Thoracic aorta (tissue), 2 donors: ENCODE measurements around the gene RNF149. TPM values are rescaled to one million over a fixed set of nuclear protein-coding genes. Genes with fewer than 3 reads are reported as not detected.

ENCODE experiments used
- ATAC-seq: fragments of 150-250 bp; one replicate; pipeline ENCODE4 v1.8.0; 2017; ENCODE audit warnings: low read depth; ENCODE audit not compliant: insufficient number of reproducible peaks, low FRiP score
- DNase-seq: peaks from one replicate; pipeline ENCODE4 v3.0.0-alpha.2; 2020; ENCODE audit warnings: low spot score
- H3K27ac ChIP-seq, 2 donors: fragments of 200-600 bp; sonication (generic); 1 replicate in 1 of 2; 2 replicates in 1 of 2; pipeline ENCODE4 v1.5.1; 2016; ENCODE audit warnings: mild to moderate bottlenecking in 2 of 2, moderate library complexity in 2 of 2
- H3K27me3 ChIP-seq: fragments of 200-600 bp; sonication (generic); replicated peaks from 2 replicates; pipeline ENCODE4 v1.6.0; 2016; ENCODE audit warnings: mild to moderate bottlenecking; ENCODE audit not compliant: insufficient read depth
- H3K36me3 ChIP-seq: fragments of 200-600 bp; sonication (generic); one replicate; pipeline ENCODE4 v1.5.1; 2016
- H3K4me1 ChIP-seq, 2 donors: fragments of 200-600 bp; sonication (generic); 1 replicate in 1 of 2; 2 replicates in 1 of 2; pipeline versions ENCODE4 v1.5.1 to v1.6.0; 2016; ENCODE audit warnings: low read depth in 2 of 2, mild to moderate bottlenecking in 1 of 2; ENCODE audit not compliant: control insufficient read depth in 1 of 2
- H3K4me3 ChIP-seq: fragments of 200-600 bp; sonication (generic); 2 replicates; pipeline ENCODE4 v1.5.1; 2016; ENCODE audit warnings: mild to moderate bottlenecking
- H3K9me3 ChIP-seq: fragments of 200-600 bp; sonication (generic); 2 replicates; pipeline ENCODE4 v1.5.1; 2016
- CTCF ChIP-seq: fragments of 200-600 bp; sonication (generic); IDR thresholded peaks from one replicate; pipeline ENCODE4 v1.5.1; 2019; ENCODE audit warnings: antibody characterized with exemption
- total RNA-seq, 2 donors: library from RNA; depleted of rRNA; stranded (reverse); fragments of >200 nt; gene quantifications; one replicate each; pipeline versions ENCODE4 v1.1.0 to v1.2.3, GENCODE V29; 2016

RNF149 gene
- total RNA-seq, 2 donors from 2014 or later, result 106 to 152 TPM

GRCh38 chr2:101311696-101312017, 3.2 kb upstream of the RNF149 start:
- DNase-seq (no peak), ATAC-seq (no peak)
- Histone ChIP-seq H3K36me3 (no peaks in the 10 kb centered on the region), H3K27me3 (no peaks in the 10 kb centered on the region), H3K9me3 (no peaks in the 10 kb centered on the region), H3K27ac (no peak overlapping the region), H3K4me1 (peaks cover 3 to 6% of the 10 kb centered on the region in 2 donors), H3K4me3 (no peak overlapping the region)
- no peak for TF ChIP-seq CTCF

GRCh38 chr2:101310834-101311695, 2.6 kb upstream of the RNF149 start:
- no peaks in the 10 kb centered on the region for H3K36me3 ChIP-seq
- peaks cover 3 to 11% of the 10 kb centered on the region in 2 donors for H3K4me1 ChIP-seq
- no peaks in the 10 kb centered on the region for H3K27me3 ChIP-seq
- DNase-seq (no peak), ATAC-seq (no peak)
- no peak for TF ChIP-seq CTCF
- H3K27ac ChIP-seq, result no peak overlapping the region
- no peak overlapping the region for H3K4me3 ChIP-seq
- H3K9me3 ChIP-seq, result no peaks in the 10 kb centered on the region

GRCh38 chr2:101310090-101310833, 1.8 kb upstream of the RNF149 start:
- Histone ChIP-seq H3K4me1 (peaks cover 5 to 19% of the 10 kb centered on the region in 2 donors), H3K36me3 (no peaks in the 10 kb centered on the region), H3K27ac (no peak overlapping the region), H3K4me3 (no peak overlapping the region), H3K27me3 (no peaks in the 10 kb centered on the region), H3K9me3 (no peaks in the 10 kb centered on the region)
- no peak for TF ChIP-seq CTCF
- no peak for DNase-seq
- ATAC-seq, result no peak

GRCh38 chr2:101307950-101308431, 510 bp downstream of the RNF149 start:
- no peaks in the 10 kb centered on the region for H3K27me3 ChIP-seq
- no peaks in the 10 kb centered on the region for H3K9me3 ChIP-seq
- H3K4me3 ChIP-seq, result peak overlapping the region; percentile 92
- no peak for TF ChIP-seq CTCF
- no peaks in the 10 kb centered on the region for H3K36me3 ChIP-seq
- DNase-seq, result no peak
- H3K27ac ChIP-seq, result peak overlapping the region; percentile 80 to 85
- peaks cover 22 to 37% of the 10 kb centered on the region in 2 donors for H3K4me1 ChIP-seq
- ATAC-seq, result no peak

- no peak for DNase-seq
These were observed 998 bp downstream of the RNF149 start for GRCh38 chr2:101307503-101307902.

More at GRCh38 chr2:101307503-101307902, 998 bp downstream of the RNF149 start:
- Histone ChIP-seq H3K27me3 (no peaks in the 10 kb centered on the region), H3K4me1 (peaks cover 23 to 37% of the 10 kb centered on the region in 2 donors), H3K9me3 (no peaks in the 10 kb centered on the region), H3K36me3 (no peaks in the 10 kb centered on the region), H3K27ac (peak overlapping the region; percentile 80 to 85), H3K4me3 (peak overlapping the region; percentile 92)
- TF ChIP-seq CTCF, result no peak
- ATAC-seq, result no peak
